GM18507 (cell line): ENCODE results near the gene OR51V1.
"Not testable (repeated sequence)": the region's sequence is repeated elsewhere in the genome, so short reads cannot be mapped to it uniquely, and the experiment has no call there.

ENCODE experiments used
- DNase-seq: peaks from one replicate; pipeline ENCODE4 v3.0.0; 2011; ENCODE audit warnings: low read depth; ENCODE audit not compliant: insufficient read length; ENCODE audit errors: extremely low spot score
- FAIRE-seq: peaks from 2 replicates; lab custom pipeline; 2011; peaks lifted over from hg19 to GRCh38; lab: Jason Lieb, UNC

The OR51V1 gene

GRCh38 chr11:5200582-5200981 is at the start of gene OR51V1:
TSS of gene OR51V1 (minus strand) at chr11:5200682. CDS start at chr11:5200682, 0 bp downstream.
- no peak for FAIRE-seq
- no peak for DNase-seq

DNA sequence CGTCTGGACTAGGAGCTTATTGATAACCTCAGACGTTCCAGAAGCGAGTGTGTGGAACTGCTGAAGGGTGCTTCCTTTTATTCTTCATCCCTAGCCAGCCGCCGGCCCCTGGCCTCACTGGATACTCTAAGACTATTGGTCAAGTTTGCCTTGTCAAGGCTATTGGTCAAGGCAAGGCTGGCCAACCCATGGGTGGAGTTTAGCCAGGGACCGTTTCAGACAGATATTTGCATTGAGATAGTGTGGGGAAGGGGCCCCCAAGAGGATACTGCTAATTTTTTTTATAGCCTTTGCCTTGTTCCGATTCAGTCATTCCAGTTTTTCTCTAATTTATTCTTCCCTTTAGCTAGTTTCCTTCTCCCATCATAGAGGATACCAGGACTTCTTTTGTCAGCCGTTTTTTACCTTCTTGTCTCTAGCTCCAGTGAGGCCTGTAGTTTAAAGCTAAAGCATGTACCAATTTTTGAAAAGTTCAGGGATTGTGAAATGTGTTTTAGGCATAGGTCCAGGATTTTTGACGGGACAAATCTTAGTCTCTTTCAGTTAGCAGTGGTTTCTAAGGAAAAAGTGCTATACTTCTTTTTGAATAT is 49.4 kb upstream of the OR51V1 start, which contains the start of gene HBG1:
TSS of gene HBG1 (minus strand) at position 51 of the 590 bp plus-strand sequence. CDS start 53 bp downstream, outside the sequence.
- FAIRE-seq, DNase-seq: not testable (repeated sequence)

- not testable (repeated sequence) for DNase-seq, FAIRE-seq
These were observed 48.0 kb upstream of the OR51V1 start for GRCh38 chr11:5248498-5248897.

GRCh38 chr11:5247472-5248192 is 47.1 kb upstream of the OR51V1 start:
- no peak for FAIRE-seq
- no peak for DNase-seq

DNA sequence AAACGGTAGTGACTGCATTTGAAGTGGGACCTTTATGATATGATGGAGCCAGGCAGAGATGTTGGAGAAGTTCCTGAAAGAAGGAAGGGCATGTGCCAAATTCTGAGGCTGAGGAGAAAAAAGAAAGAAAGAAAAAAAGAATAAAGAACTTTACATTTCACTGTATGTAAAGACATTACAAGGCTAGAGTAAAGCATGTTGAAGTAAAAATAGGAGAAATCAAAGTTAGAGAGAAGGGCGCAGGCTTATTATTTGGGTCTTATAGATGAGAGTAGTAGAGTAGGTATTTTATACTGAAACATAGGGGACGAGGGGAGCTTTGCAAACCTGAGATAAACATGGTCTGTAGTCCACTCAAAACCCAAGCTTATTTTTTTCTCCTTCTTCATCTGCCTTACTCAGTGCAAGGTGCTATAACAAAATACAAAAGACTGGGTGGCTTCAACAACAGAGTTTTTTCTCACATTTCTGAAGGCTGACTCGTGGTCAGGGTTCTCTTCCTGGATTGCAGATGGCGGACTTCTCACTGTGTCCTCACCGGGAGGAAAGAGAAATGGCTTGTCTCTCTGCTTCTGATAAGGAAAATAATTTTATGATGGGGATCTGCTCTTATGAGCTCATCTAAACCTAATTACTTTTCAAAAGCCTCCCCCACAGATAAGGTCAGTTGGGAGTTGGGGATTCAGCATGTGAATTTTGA is 46.4 kb upstream of the OR51V1 start:
- DNase-seq (no peak), FAIRE-seq (no peak)

GRCh38 chr11:5245155-5245554 is 44.7 kb upstream of the OR51V1 start:
- no peak for FAIRE-seq
- no peak for DNase-seq

DNA sequence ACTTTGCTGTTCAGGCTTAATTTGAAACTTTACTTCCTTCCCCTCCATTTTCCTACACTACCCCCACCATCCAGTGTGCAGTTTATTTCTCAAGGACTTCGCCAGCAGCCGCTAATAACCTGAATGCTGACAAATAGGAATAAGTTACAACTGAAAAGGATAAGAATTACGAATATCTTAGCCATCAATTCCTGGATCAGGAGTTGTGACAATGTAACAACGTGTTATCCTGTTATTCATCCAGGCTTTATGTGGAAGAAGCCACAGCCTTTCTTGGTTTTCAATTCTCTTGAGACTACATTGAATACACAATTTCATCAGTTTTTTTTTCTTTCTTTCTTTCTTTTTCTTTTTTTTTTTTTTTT is 43.3 kb upstream of the OR51V1 start:
- DNase-seq (no peak), FAIRE-seq (no peak)

GRCh38 chr11:5242933-5243815 is 42.7 kb upstream of the OR51V1 start:
- DNase-seq: no peak
- peak; percentile 18 for FAIRE-seq

- FAIRE-seq (no peak), DNase-seq (no peak)
These were observed 41.7 kb upstream of the OR51V1 start for GRCh38 chr11:5242208-5242607.

- DNase-seq (no peak), FAIRE-seq (no peak)
These were observed 41.0 kb upstream of the OR51V1 start for GRCh38 chr11:5241458-5241857.

DNA sequence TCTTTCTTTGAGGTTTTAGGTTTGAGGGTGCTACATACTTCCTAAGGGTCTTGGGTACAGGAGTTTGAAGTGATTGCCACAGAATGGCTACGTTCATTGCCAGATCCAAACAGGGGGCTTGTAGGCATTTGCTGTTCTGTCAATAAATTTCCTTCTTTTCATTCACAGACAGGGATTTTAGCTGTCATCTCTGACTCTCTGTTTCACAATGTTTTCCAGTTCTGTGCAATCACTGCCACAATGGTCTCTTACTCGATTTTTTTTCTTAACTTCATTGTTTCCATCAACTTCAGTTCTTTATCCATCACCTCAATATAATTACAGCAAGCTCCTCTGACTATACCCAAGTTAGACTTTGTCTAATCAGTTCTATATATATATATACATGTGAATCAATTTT is 40.0 kb upstream of the OR51V1 start:
- DNase-seq: no peak
- FAIRE-seq: no peak

- DNase-seq: no peak
- FAIRE-seq: no peak
These were observed 39.6 kb upstream of the OR51V1 start for GRCh38 chr11:5240056-5240455.

DNA sequence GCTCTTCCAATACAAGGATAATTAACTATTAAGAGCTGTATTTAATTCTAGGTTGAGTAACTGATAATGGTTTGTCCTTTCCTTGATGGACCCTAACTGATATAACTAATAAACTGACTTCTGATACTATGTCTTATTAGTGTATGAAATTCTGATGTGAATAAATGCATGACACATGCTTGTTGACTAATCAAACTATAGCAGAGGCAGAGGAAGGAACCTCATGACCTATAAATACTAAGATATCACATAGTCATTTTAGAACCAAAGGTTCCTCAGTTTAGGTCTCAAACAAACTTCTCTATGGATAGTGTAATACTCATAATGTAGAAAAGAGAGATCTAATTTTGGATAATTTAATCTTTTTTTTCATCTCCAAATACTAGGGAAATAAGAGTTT is 38.6 kb upstream of the OR51V1 start:
- no peak for FAIRE-seq
- DNase-seq: no peak

DNA sequence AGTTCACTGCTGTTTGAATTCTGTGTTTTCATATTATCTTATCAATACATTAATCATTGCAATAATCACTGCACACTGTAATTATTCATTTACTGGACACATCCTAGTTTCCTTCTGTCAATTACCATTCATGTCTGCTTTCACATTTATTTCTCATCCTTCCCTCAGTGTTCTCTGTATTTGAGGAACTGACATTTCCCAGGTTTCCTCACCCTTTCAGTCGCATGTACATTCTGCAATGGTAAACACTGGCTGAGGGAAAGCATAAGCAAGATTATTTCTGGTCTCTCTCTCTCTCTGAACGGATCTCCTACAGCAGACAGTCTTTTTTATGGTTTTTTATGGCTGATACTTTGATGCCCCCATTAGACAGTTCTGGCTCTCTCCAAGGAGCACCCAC is 38.0 kb upstream of the OR51V1 start:
- DNase-seq (no peak), FAIRE-seq (no peak)

GRCh38 chr11:5237420-5237819 is 36.9 kb upstream of the OR51V1 start:
- no peak for FAIRE-seq

DNA sequence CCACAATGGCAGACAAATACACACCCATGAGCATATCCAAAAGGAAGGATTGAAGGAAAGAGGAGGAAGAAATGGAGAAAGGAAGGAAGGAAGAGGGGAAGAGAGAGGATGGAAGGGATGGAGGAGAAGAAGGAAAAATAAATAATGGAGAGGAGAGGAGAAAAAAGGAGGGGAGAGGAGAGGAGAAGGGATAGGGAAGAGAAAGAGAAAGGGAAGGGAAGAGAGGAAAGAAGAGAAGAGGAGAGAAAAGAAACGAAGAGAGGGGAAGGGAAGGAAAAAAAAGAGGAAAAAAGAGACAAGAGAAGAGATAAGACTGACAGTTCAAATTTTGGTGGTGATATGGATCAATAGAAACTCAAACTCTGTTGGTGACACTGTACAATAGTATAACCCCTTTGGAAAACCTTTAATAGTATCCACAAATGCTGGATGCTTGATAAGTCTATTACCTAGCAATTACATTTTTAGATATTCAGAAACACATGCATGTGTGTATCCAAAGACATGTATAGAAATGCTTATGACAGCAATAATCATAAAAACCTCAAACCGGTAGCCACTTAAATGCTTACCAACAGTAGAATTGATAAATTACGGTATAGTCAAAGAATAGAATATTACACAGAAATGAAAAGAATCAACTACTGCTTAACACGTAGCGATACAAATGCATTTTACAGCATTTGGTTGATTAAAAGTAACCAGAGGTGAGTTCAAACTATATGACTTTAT is 35.0 kb upstream of the OR51V1 start:
- DNase-seq: no peak
- no peak for FAIRE-seq

More at GRCh38 chr11:5237420-5237819, 36.9 kb upstream of the OR51V1 start:
- no peak for DNase-seq

DNA sequence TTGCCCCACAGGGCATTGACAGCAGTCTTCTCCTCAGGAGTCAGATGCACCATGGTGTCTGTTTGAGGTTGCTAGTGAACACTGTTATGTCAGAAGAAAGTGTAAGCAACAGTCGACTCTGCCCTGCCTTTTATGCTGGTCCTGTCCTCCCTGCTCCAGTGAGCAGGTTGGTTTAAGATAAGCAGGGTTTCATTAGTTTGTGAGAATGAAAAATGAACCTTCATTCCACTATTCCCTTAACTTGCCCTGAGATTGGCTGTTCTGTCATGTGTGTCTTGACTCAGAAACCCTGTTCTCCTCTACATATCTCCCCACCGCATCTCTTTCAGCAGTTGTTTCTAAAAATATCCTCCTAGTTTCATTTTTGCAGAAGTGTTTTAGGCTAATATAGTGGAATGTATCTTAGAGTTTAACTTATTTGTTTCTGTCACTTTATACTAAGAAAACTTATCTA is 33.9 kb upstream of the OR51V1 start, which contains the start of gene HBD:
TSS of gene HBD (minus strand) at position 103 of the 454 bp plus-strand sequence. CDS start at position 53, 50 bp downstream.
- FAIRE-seq (peak; percentile 42), DNase-seq (peak; percentile 23)

DNA sequence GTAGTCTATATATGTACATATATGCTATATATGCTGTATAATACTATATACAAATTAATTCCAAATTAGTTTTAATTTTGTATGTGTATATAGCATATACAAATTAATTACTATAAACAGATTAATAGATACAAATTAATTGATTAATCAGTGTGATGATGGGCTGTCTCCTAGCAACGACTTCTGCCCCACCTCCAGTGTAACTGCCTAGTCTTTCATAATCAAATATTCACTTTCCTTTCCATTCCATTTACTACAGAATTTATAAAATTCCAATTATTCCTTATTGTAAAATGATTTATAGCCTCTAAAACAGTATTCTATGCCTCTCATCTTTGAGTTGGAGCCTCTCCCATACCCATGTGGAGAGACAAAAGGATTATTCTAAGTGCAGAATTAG is 32.8 kb upstream of the OR51V1 start:
- FAIRE-seq (no peak), DNase-seq (no peak)

- FAIRE-seq: no peak
These were observed 32.3 kb upstream of the OR51V1 start for GRCh38 chr11:5232821-5233220.

More at GRCh38 chr11:5232821-5233220, 32.3 kb upstream of the OR51V1 start:
- no peak for DNase-seq
